H1 (cell line): ENCODE data around the gene MBD4. TPM values are rescaled to one million over a fixed set of nuclear protein-coding genes. Genes with fewer than 3 reads are reported as not detected.

Experiments used
- ATF2 ChIP-seq: IDR thresholded peaks from 2 replicates; pipeline ENCODE4 v1.6.1; 2012; ENCODE audit warnings: low read length, inconsistent platforms
- BCL11A ChIP-seq, 2 experiments: IDR thresholded peaks; one replicate each; pipeline ENCODE4 v1.6.1; 2011; ENCODE audit warnings: low read depth in 2 of 2, low read length in 2 of 2, mild to moderate bottlenecking in 2 of 2
- CHD7 ChIP-seq: fragments of 300-600 bp; sonication (generic); IDR thresholded peaks from 2 replicates; pipeline ENCODE4 v1.7.1; 2012; ENCODE audit warnings: low read length, moderate library complexity, mild to moderate bottlenecking, inconsistent platforms; ENCODE audit not compliant: insufficient replicate concordance
- CTBP2 ChIP-seq: IDR thresholded peaks from 2 replicates; pipeline ENCODE4 v1.7.0; 2011; ENCODE audit warnings: borderline replicate concordance, mild to moderate bottlenecking, moderate library complexity, mixed read lengths, low read length; ENCODE audit not compliant: insufficient read depth, insufficient read length
- GABPA ChIP-seq: IDR thresholded peaks from 2 replicates; pipeline ENCODE4 v1.6.1; 2011; ENCODE audit warnings: mild to moderate bottlenecking, low read length, moderate library complexity, borderline replicate concordance; ENCODE audit not compliant: insufficient read depth
- KDM4A ChIP-seq: IDR thresholded peaks from one replicate; pipeline ENCODE4 v1.7.1; 2012; ENCODE audit warnings: low read depth, mild to moderate bottlenecking, moderate library complexity, low read length, inconsistent platforms; ENCODE audit not compliant: severe bottlenecking
- NRF1 ChIP-seq: IDR thresholded peaks from 2 replicates; pipeline ENCODE4 v1.6.1; 2011; ENCODE audit warnings: mild to moderate bottlenecking, low read depth, low read length, improper control_type of control experiment
- SIN3A ChIP-seq, 2 experiments: IDR thresholded peaks in 1 of 2; conservative IDR thresholded peaks in 1 of 2; 2 replicates each; pipeline ENCODE4 v1.6.1; 2011 to 2012; ENCODE audit warnings: low read length in 2 of 2, improper control_type of control experiment in 1 of 2, low read depth in 1 of 2, mild to moderate bottlenecking in 1 of 2
- polyA plus RNA-seq, 7 experiments: library from polyadenylated mRNA; depleted of rRNA in 3 of 7; stranded (reverse) in 5 of 7; unstranded in 2 of 7; fragments of >200 nt in 5 of 7; fragments of 200-250 nt in 2 of 7; gene quantifications; 1 replicate in 5 of 7; 2 replicates in 1 of 7; 4 replicates in 1 of 7; pipeline versions ENCODE4 v1.2.1 to v1.2.3, GENCODE V29; 2011 to 2013; ENCODE audit warnings: missing spikeins in 2 of 7, mixed read lengths in 2 of 7
- total RNA-seq: library from RNA; stranded (reverse); fragmentation: NEBNext Ultra II Directional; extraction: Animal tissue kit (Norgen Biotek cat#: 25700); gene quantifications from 2 replicates; pipeline ENCODE4 v1.2.1, GENCODE V29; 2021

MBD4 gene
- total and polyA plus RNA-seq, 2 of the 8 experiments (the other 6 are each of a cell fraction or from before 2014, with no cell fraction given): 11.2 to 35.8 TPM

DNA sequence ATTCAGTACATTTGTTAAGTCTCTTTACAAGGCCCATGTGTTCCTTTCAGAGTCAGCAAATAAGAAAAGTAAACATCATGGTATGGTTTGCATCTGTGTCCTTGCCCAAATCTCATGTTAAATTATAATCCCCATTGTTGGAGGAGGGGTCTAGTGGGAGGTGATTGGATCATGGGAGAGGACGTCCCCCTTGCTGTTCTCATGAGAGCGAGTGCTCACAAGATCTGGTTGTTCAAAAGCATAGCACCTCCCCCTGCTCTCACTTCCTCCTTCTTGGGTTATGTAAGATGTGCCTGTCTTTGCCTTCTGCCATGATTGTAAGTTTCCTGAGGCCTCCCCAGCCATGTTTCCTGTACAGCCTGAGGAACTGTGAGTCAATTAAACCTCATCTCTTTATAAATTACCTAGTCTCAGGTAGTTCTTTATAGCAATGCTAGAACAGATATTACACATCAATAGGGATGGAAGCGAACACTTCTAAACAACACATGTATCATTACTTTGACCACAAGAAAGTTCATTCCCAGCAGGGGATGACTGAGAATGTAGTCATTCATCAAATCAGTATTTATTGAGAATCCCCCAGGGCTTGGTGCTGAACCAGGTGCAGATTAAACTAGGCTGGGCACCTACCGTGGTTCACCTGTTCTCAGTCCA is 15.4 kb downstream of the MBD4 start (continued):
- TF ChIP-seq CHD7 (no peak), KDM4A (no peak), SIN3A (conservative IDR thresholded peaks at IDR 0.05 in 1 of 2, IDR thresholded peaks at IDR 0.05 in 1 of 2; ENCODE audit: low read depth in 1 of 2, low read length in 2 of 2) (no peak), CTBP2 (no peak), BCL11A (IDR thresholded peaks at IDR 0.05; ENCODE audit: low read depth in 2 of 2, low read length in 2 of 2) (no peak), GABPA (no peak), ATF2 (no peak), NRF1 (no peak)
